Testis (tissue), 2 donors: ENCODE results near the gene VPS52.

Experiments
- POLR2A ChIP-seq: fragments of 450-650 bp; IDR thresholded peaks from one replicate; pipeline ENCODE4 v1.6.1; 2017; ENCODE audit warnings: antibody characterized with exemption, mild to moderate bottlenecking, moderate library complexity
- TF ChIP-seq, protein P1 (sequence below), 3 experiments: fragments of 450-650 bp in 2 of 3; fragments of 200-600 bp in 1 of 3; sonication (generic) in 1 of 3; IDR thresholded peaks; one replicate each; pipeline ENCODE4 v1.5.1; 2016 to 2019; ENCODE audit warnings: antibody characterized with exemption in 3 of 3, mild to moderate bottlenecking in 2 of 3, moderate library complexity in 1 of 3

DNA sequence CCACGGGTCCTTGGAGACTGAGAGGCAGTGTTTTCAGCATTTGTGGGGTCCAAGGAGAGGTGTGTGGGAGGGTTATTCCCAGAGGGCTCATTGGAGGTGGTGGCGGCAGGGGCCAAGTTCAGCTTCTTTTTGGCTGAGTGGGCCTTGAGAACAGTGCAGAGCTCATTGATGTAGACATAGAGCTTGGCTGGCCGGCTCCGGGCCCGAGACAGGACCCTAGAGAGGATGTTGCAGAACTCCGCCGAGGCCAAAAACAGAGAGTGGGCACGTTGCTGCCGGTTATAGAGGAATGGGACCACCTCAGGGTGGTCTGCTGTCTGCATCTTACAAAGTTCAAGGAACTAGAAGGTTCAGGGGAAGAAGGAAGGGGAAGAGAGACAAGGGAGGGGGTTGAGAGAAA is 49.6 kb upstream of the VPS52 start:
- TF ChIP-seq, protein P1, sequence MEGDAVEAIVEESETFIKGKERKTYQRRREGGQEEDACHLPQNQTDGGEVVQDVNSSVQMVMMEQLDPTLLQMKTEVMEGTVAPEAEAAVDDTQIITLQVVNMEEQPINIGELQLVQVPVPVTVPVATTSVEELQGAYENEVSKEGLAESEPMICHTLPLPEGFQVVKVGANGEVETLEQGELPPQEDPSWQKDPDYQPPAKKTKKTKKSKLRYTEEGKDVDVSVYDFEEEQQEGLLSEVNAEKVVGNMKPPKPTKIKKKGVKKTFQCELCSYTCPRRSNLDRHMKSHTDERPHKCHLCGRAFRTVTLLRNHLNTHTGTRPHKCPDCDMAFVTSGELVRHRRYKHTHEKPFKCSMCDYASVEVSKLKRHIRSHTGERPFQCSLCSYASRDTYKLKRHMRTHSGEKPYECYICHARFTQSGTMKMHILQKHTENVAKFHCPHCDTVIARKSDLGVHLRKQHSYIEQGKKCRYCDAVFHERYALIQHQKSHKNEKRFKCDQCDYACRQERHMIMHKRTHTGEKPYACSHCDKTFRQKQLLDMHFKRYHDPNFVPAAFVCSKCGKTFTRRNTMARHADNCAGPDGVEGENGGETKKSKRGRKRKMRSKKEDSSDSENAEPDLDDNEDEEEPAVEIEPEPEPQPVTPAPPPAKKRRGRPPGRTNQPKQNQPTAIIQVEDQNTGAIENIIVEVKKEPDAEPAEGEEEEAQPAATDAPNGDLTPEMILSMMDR (IDR thresholded peaks at IDR 0.05), result no peak
- no peak for TF ChIP-seq POLR2A
